ENCODE measurements around the gene ACER2.
"Not testable (repeated sequence)": the region's sequence is repeated elsewhere in the genome, so short reads cannot be mapped to it uniquely, and the experiment has no call there.

GRCh38 chr9:19389539-19389938 is 19.3 kb upstream of the ACER2 start:
- not testable (repeated sequence) for TF ChIP-seq CTCF (IDR thresholded peaks at IDR 0.05; ENCODE audit: insufficient read depth, low read depth, low read length); EZH2 (IDR thresholded peaks at IDR 0.05; ENCODE audit: insufficient read depth, low read length)

Measured in astrocyte (in vitro differentiated cells and primary cell).